ENCODE data around the gene FREM1. TPM values are rescaled to one million over a fixed set of nuclear protein-coding genes. Genes with fewer than 3 reads are reported as not detected.
A peak's percentile ranks its signal among the peaks of the same experiment; 100 is the strongest.

Gene FREM1
- total RNA-seq, 1 donor from 2014 or later, result not detected

- no peak for TF ChIP-seq CTCF (IDR thresholded peaks at IDR 0.05; ENCODE audit: insufficient read depth, low read length, severe bottlenecking)
- DNase-seq (ENCODE audit: low read depth) (no peak), FAIRE-seq (no peak)
- H3K4me3 ChIP-seq (ENCODE audit: low read depth, low read length), result no peak overlapping the region
- no peaks in the 10 kb centered on the region for H3K27me3 ChIP-seq (ENCODE audit: control insufficient read depth, insufficient read depth, low read length)
- no peaks in the 10 kb centered on the region for H3K36me3 ChIP-seq (ENCODE audit: control insufficient read depth, insufficient read depth, low read length)
Measured at GRCh38 chr9:14702200-14702720, 208.0 kb downstream of the FREM1 start.

- FAIRE-seq, result no peak
- no peak for DNase-seq (ENCODE audit: low read depth)
Measured at GRCh38 chr9:14693251-14693861, 216.9 kb downstream of the FREM1 start, which contains the start of gene ZDHHC21. Gene ZDHHC21, minus strand, starts transcription at chr9:14693432. Its CDS starts 19,092 bp downstream, at chr9:14674340.

GRCh38 chr9:14692470-14693250 lies 217.6 kb downstream of the FREM1 start:
- no peak for DNase-seq (ENCODE audit: low read depth)
- peak overlapping the region; percentile 72 for H3K4me3 ChIP-seq (ENCODE audit: low read depth, low read length)
- H3K27me3 ChIP-seq (ENCODE audit: control insufficient read depth, insufficient read depth, low read length), result no peaks in the 10 kb centered on the region
- H3K36me3 ChIP-seq (ENCODE audit: control insufficient read depth, insufficient read depth, low read length), result peaks cover 2% of the 10 kb centered on the region
- no peak for TF ChIP-seq CTCF (IDR thresholded peaks at IDR 0.05; ENCODE audit: insufficient read depth, low read length, severe bottlenecking)
- no peak for FAIRE-seq

More at GRCh38 chr9:14693251-14693861, 216.9 kb downstream of the FREM1 start, which contains the start of gene ZDHHC21:
- H3K4me3 ChIP-seq (ENCODE audit: low read depth, low read length), result peak within 1 kb of the TSS; percentile 72
- H3K36me3 ChIP-seq (ENCODE audit: control insufficient read depth, insufficient read depth, low read length), result peaks cover 2% of the 10 kb centered on the region
- no peak for TF ChIP-seq CTCF (IDR thresholded peaks at IDR 0.05; ENCODE audit: insufficient read depth, low read length, severe bottlenecking)
- no peaks in the 10 kb centered on the region for H3K27me3 ChIP-seq (ENCODE audit: control insufficient read depth, insufficient read depth, low read length)

- FAIRE-seq (no peak), DNase-seq (ENCODE audit: low read depth) (peak; percentile 53)
- Histone ChIP-seq H3K4me3 (ENCODE audit: low read depth, low read length) (no peak overlapping the region), H3K27me3 (ENCODE audit: control insufficient read depth, insufficient read depth, low read length) (no peaks in the 10 kb centered on the region), H3K36me3 (ENCODE audit: control insufficient read depth, insufficient read depth, low read length) (peaks cover 3% of the 10 kb centered on the region)
- no peak for TF ChIP-seq CTCF (IDR thresholded peaks at IDR 0.05; ENCODE audit: insufficient read depth, low read length, severe bottlenecking)
Measured at GRCh38 chr9:14690948-14691730, 219.1 kb downstream of the FREM1 start.

- no peak for TF ChIP-seq CTCF (IDR thresholded peaks at IDR 0.05; ENCODE audit: insufficient read depth, low read length, severe bottlenecking)
- Histone ChIP-seq H3K4me3 (ENCODE audit: low read depth, low read length) (no peak overlapping the region), H3K36me3 (ENCODE audit: control insufficient read depth, insufficient read depth, low read length) (peaks cover 3% of the 10 kb centered on the region), H3K27me3 (ENCODE audit: control insufficient read depth, insufficient read depth, low read length) (no peaks in the 10 kb centered on the region)
- DNase-seq (ENCODE audit: low read depth) (peak; percentile 73), FAIRE-seq (no peak)
Measured at GRCh38 chr9:14687042-14687719, 223.0 kb downstream of the FREM1 start.
